Thoracic aorta (tissue), 2 donors: Measurements from ENCODE around the gene RBM28. TPM values are rescaled to one million over a fixed set of nuclear protein-coding genes. Genes with fewer than 3 reads are reported as not detected.

ENCODE experiments used
- ATAC-seq: fragments of 150-250 bp; one replicate; pipeline ENCODE4 v1.8.0; 2017; ENCODE audit warnings: low read depth; ENCODE audit not compliant: insufficient number of reproducible peaks, low FRiP score
- DNase-seq: peaks from one replicate; pipeline ENCODE4 v3.0.0-alpha.2; 2020; ENCODE audit warnings: low spot score
- H3K27ac ChIP-seq, 2 donors: fragments of 200-600 bp; sonication (generic); 1 replicate in 1 of 2; 2 replicates in 1 of 2; pipeline ENCODE4 v1.5.1; 2016; ENCODE audit warnings: mild to moderate bottlenecking in 2 of 2, moderate library complexity in 2 of 2
- H3K27me3 ChIP-seq: fragments of 200-600 bp; sonication (generic); replicated peaks from 2 replicates; pipeline ENCODE4 v1.6.0; 2016; ENCODE audit warnings: mild to moderate bottlenecking; ENCODE audit not compliant: insufficient read depth
- H3K36me3 ChIP-seq: fragments of 200-600 bp; sonication (generic); one replicate; pipeline ENCODE4 v1.5.1; 2016
- H3K4me1 ChIP-seq, 2 donors: fragments of 200-600 bp; sonication (generic); 1 replicate in 1 of 2; 2 replicates in 1 of 2; pipeline versions ENCODE4 v1.5.1 to v1.6.0; 2016; ENCODE audit warnings: low read depth in 2 of 2, mild to moderate bottlenecking in 1 of 2; ENCODE audit not compliant: control insufficient read depth in 1 of 2
- H3K4me3 ChIP-seq: fragments of 200-600 bp; sonication (generic); 2 replicates; pipeline ENCODE4 v1.5.1; 2016; ENCODE audit warnings: mild to moderate bottlenecking
- H3K9me3 ChIP-seq: fragments of 200-600 bp; sonication (generic); 2 replicates; pipeline ENCODE4 v1.5.1; 2016
- CTCF ChIP-seq: fragments of 200-600 bp; sonication (generic); IDR thresholded peaks from one replicate; pipeline ENCODE4 v1.5.1; 2019; ENCODE audit warnings: antibody characterized with exemption
- total RNA-seq, 2 donors: library from RNA; depleted of rRNA; stranded (reverse); fragments of >200 nt; gene quantifications; one replicate each; pipeline versions ENCODE4 v1.1.0 to v1.2.3, GENCODE V29; 2016

Gene RBM28
- total RNA-seq, 2 donors from 2014 or later = 20.6 to 49.2 TPM

GRCh38 chr7:128389618-128390329 is 46.1 kb upstream of the RBM28 start:
- no peak overlapping the region for H3K27ac ChIP-seq
- no peak for TF ChIP-seq CTCF
- DNase-seq (no peak), ATAC-seq (no peak)
- H3K4me1 ChIP-seq = peaks cover 0 to 8% of the 10 kb centered on the region in 2 donors
- no peak overlapping the region for H3K4me3 ChIP-seq
- no peaks in the 10 kb centered on the region for H3K27me3 ChIP-seq
- H3K9me3 ChIP-seq = no peaks in the 10 kb centered on the region
- peaks cover 11% of the 10 kb centered on the region for H3K36me3 ChIP-seq

- Histone ChIP-seq H3K4me1 (peaks cover 0 to 8% of the 10 kb centered on the region in 2 donors), H3K9me3 (no peaks in the 10 kb centered on the region), H3K27ac (no peak overlapping the region), H3K4me3 (no peak overlapping the region), H3K27me3 (no peaks in the 10 kb centered on the region), H3K36me3 (peaks cover 4% of the 10 kb centered on the region)
- ATAC-seq = no peak
- no peak for DNase-seq
- TF ChIP-seq CTCF = no peak
Observed at GRCh38 chr7:128389085-128389617, 45.4 kb upstream of the RBM28 start.

DNA sequence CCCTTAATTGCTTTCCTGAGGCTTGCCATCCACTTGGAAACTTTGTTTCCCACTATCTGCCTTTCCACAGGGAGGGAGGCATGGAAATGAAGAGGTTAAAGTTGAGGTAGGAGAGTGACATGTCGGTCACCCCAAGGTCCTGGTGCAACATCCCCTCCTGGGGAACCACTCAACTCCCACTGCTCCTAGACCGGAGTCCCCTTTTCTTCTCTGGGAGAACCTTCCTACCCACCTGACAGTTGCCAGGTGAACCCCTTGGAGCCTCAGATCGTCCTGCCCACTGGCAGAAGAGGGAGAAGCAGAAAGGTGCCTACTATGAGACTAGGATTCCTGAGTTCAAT is 44.4 kb upstream of the RBM28 start:
- peaks cover 0 to 8% of the 10 kb centered on the region in 2 donors for H3K4me1 ChIP-seq
- H3K27ac ChIP-seq = no peak overlapping the region
- H3K9me3 ChIP-seq = no peaks in the 10 kb centered on the region
- no peaks in the 10 kb centered on the region for H3K36me3 ChIP-seq
- DNase-seq (no peak), ATAC-seq (no peak)
- no peak for TF ChIP-seq CTCF
- H3K27me3 ChIP-seq = no peaks in the 10 kb centered on the region
- H3K4me3 ChIP-seq = no peak overlapping the region

DNA sequence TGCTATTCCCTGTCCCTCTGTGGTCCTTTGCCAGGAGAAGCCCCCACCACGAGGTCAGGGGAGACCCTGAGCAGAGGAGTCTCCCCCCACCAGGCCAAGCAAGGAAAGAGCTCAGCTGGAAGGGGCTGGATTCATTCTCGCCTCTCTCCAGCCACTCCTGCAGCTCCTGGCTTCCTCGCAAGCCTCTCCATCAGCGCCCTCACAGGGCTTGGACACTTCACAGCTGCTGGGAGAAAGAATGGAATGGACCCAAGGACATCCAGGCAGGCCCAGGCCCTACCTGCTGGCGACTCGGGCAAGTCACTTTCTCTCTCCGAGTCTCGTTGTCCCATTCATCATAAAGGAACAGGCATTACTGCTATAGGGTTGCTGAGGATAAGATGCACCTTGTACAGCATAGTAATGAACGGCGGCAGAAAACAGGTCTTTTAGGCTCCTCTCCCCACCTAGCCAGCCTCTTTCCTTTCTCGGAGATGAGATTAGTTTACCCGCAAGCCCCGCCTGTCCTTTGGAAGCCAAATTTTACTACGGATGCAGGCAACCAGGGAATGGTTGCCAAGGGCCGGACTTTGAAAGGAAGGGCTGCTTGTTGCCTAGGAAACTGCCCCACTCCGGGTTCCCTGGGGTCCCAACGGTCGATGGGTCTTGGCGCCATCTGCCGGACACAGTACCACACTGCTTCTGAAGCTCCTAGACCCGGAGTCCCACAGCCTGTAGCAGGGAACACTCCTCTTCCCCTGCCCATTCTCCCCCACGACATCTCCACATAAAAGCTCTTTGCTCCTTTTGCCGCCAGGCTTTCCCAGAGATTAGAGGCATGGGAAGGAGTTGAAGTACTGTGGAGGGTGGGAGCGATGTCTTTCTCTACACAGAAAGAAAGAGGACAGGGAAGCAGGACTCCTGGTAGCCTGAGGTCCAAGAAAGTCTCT is 43.8 kb upstream of the RBM28 start:
- Histone ChIP-seq H3K27me3 (no peaks in the 10 kb centered on the region), H3K27ac (no peak overlapping the region), H3K4me1 (peaks cover 0 to 8% of the 10 kb centered on the region in 2 donors), H3K36me3 (no peaks in the 10 kb centered on the region), H3K4me3 (peak overlapping the region; percentile 48), H3K9me3 (no peaks in the 10 kb centered on the region)
- DNase-seq (no peak), ATAC-seq (no peak)
- peak; percentile 82 for TF ChIP-seq CTCF
